HG02852 (cell line): ENCODE results near the gene WNK3.
"Not testable (repeated sequence)": the region's sequence is repeated elsewhere in the genome, so short reads cannot be mapped to it uniquely, and the experiment has no call there.

ENCODE experiments used
- ATAC-seq: cut with Tn5 transposase; IDR thresholded peaks from one replicate; pipeline ENCODE4 v1.9.1; 2021; ENCODE audit warnings: mild to moderate bottlenecking, moderate library complexity; ENCODE audit not compliant: unreplicated experiment

Gene WNK3

DNA sequence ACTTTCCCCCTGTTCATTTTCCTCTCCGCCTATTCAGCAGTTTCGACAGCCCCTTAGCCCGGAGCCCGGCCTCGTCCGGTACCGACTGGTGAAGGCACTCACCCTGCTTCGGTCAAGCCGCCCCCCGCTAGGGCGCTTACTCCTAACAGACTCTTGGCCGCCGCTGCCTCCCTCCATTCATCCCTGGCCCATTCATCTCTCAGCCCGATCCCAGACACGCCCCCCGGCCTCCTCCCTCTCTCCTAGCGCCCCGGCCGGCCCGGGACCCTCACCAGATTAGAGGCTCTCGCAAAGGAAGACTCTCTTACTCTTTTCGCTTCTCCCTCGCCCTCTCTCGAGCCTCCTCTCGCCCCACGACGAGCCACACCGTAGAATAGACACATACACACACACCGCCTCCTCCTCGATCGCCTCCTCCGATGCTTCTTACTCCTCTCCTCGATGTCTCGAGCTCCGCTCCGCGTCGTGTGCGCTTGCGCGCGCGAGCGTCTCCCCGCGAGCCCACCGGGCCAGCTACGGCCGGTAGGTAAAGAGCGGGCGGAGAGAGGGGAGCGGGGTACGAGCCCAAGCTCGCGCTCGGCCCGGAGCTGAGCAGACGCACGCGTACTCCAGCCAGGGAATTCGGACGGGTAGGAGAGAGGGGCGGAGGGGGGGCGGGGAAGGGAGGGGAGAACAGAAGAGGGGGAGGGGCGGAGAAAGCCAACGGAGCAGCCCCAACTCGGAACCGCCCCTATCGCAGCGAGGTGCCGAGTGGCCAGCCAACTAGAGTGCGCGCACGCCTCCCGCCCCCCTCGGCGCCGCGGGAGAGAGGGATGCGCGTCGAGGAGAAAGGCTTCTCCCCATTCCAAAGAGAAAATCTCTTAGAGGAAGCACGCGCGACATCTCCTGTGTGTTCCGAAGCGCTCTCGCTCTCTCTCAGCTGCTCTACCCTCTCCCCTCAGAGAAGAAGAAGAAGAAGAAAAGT is at the start of gene WNK3:
TSS of gene WNK3 (minus strand) at position 633 of the 964 bp plus-strand sequence.
- ATAC-seq = no peak

DNA sequence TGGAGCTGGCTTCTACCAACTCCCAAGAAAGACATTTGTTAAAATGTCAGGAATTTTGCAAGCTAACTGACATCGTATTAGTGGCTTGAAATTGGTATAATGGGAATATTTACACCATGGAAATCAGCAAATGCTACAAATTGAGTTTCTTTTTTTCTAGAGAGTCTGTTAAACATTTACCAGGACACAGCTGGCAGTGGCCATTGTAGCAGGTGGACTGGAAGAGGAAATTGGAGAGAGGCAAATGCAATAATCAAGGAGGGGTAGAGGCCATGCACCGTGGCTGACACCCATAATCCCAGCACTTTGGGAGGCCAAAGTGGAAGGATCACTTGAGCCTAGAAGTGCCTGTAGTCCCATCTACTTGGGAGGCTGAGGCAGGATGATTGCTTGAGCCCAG is 49.4 kb upstream of the WNK3 start:
- ATAC-seq = no peak

GRCh38 chrX:54397113-54397512 is 39.3 kb upstream of the WNK3 start:
- no peak for ATAC-seq

- no peak for ATAC-seq
These were observed 28.5 kb upstream of the WNK3 start for GRCh38 chrX:54386314-54386713.

DNA sequence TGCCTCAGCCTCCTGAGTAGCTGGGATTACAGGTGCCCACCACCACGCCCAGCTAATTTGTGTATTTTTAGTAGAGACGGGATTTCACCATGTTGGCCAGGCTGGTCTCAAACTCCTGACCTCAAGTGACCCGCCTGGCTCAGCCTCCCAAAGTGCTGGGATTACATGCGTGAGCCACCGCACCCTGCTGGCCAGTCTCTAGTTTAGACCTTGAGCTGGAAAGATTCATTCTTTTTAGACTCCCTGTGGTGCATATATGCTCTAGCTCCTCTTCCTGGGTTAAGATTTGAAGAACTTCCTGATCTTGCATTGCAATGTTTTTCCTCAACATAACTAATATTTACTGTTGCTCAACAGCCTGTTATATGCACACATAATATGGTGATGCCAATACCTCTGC is 26.8 kb upstream of the WNK3 start:
- not testable (repeated sequence) for ATAC-seq

GRCh38 chrX:54359408-54359807 is 1.6 kb upstream of the WNK3 start:
- no peak for ATAC-seq

GRCh38 chrX:54358424-54359211 is 772 bp upstream of the WNK3 start:
- ATAC-seq = peak; percentile 58

GRCh38 chrX:54352677-54353076 is 5.2 kb downstream of the WNK3 start:
- no peak for ATAC-seq

- ATAC-seq = not testable (repeated sequence)
These were observed 20.5 kb downstream of the WNK3 start for GRCh38 chrX:54337383-54337782.

- ATAC-seq = no peak
These were observed 32.8 kb downstream of the WNK3 start for GRCh38 chrX:54325077-54325476.

- ATAC-seq = no peak
These were observed 37.8 kb downstream of the WNK3 start for GRCh38 chrX:54320067-54320466.

- no peak for ATAC-seq
These were observed 51.5 kb downstream of the WNK3 start for GRCh38 chrX:54306379-54306778.

DNA sequence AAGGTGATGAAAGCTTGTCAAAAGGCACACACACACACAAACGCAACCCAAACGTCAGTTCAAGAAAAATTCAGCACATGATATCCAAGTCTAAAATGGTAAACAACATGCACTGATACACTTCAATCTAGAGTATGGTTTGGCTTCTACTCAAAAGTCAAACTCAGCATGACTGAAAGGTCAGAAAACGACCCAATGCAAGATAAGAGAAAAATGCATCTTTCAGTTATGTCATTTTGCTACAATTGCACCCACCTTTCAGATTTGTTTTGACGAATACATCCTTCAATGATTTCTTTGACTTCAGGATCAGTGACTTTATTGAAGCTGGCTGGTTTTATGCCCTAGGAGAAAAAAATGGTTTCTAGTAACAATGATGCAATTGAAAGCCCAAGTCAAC is 56.3 kb downstream of the WNK3 start:
- ATAC-seq = no peak

GRCh38 chrX:54294306-54294705 is 63.5 kb downstream of the WNK3 start:
- no peak for ATAC-seq

DNA sequence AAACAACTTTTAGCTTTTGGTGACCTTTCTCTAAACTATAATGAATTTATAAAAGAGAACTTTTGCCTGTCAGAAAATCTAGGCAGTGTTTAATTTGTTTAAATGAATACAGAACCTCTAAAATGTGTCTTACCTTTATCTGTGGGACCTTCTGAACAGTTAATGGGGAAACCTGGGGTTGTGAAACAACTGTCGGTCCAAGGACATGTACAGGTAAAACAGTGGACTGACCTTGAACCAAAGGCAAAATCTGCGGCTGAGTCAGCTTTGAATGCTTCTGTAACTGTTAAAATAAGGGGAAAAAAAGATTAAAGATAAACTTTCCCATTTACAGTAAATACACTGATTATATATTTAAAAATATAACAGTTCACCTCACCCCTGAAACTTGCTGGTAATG is 65.1 kb downstream of the WNK3 start:
- ATAC-seq = no peak

GRCh38 chrX:54291758-54292157 is 66.1 kb downstream of the WNK3 start:
- ATAC-seq = no peak

DNA sequence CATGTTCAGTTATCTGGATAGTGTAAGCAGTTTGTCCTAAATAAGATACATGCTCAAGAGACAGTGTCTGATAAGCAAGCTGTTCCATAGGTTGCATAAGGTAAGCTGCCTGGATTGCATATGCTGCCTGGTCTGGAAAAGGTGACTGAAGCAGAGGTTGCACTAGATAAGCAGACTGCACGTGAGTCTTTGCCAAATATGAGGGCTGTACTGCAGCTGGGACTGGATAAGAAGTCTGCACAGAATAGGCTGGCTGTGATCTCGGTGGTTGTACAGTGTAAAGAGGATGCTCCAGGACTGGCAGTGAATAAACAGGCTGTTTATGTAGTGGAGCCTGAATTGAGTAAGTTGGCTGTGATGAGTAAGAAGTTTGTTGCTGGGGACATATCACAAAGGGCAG is 68.9 kb downstream of the WNK3 start:
- no peak for ATAC-seq

DNA sequence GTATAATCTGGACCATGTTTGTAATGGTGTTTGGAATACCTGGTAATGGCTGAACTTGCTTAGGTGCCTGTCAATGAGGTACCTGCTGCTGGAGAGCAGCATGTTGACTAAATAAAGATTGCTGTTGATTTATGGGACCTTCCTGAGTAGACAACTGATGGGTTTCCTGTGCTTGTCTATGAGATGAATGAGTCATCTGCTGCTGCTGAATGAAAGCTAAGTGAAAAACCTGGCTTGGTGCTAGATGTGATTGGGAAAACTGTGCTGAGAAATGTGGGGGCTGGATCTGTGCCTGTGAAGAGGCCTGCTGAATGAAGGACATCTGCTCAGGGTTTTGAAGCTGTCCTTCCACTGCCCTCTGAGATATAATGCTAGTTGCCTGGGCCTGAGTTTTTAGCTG is 69.6 kb downstream of the WNK3 start:
- no peak for ATAC-seq

GRCh38 chrX:54281676-54282075 is 76.2 kb downstream of the WNK3 start:
- ATAC-seq = no peak

DNA sequence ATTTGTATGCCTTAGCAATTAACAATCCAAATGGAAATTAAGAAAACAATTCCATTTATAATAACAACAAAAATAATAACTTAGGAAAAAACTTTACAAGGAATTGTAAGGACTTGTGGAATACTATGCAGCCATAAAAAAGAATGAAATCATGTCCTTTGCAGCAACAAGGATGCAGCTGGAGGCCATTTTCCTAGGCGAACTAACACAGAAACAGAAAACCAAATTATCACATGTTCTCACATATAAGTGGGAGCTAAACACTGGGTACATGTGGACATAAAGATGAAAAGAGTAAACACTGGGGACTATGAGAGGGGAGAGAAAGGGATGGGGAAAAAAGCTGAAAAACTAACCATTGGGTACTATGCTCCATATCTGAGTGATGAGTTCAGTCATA is 77.4 kb downstream of the WNK3 start:
- ATAC-seq = no peak

DNA sequence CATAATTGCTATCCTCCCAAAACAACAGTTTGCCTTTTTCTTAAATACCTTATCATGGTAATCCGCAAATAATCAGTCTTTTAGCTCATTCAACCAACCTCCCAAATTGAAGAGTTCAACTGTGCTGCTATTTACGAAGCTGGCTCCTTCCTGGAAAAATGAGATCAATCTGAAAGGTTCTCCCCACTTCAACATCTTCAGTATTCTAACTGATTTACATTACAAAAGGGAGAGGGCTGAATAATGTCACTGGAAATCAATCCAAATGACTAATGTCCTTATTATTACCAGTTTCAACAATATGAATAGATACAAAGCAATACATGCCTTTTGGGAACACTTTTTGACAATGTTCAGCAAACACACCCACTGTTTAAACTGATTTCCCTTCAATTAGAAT is 86.2 kb downstream of the WNK3 start:
- no peak for ATAC-seq

DNA sequence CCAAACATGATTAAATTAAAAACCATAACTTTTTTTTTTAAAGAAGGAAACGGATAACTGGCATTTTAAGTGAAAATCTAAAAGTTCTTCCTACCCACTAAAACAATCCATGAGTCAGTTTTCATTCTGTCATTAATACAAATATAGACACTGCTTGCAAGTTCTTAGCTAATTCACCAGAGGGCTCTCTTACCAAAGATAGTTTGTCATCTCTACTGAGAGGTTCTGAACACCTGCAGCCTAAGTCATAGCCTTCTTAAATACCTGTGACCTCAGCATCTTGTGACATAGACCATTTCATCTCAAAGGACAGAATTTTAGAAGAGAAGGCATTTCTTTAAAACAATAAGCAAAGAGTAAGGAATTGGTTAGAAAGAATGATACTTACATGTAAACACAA is 109.5 kb downstream of the WNK3 start:
- ATAC-seq = no peak
